Esophagus squamous epithelium (tissue), 5 donors: ENCODE results near the gene TRMT2A. TPM values are rescaled to one million over a fixed set of nuclear protein-coding genes. Genes with fewer than 3 reads are reported as not detected.

Source experiments
- DNase-seq: peaks from one replicate; lab custom pipeline; 2025; lab: John Stamatoyannopoulos, UW
- H3K27ac ChIP-seq, 4 donors: fragments of 200-600 bp; sonication (generic); one replicate each; pipeline ENCODE4 v1.5.1; 2016 to 2019; ENCODE audit warnings: mild to moderate bottlenecking in 1 of 4
- H3K27me3 ChIP-seq, 4 donors: fragments of 200-600 bp; sonication (generic); 1 replicate in 3 of 4; 2 replicates in 1 of 4; pipeline versions ENCODE4 v1.5.1 to v1.6.0; 2017 to 2021; ENCODE audit warnings: antibody characterized with exemption in 1 of 4
- H3K36me3 ChIP-seq, 3 donors: fragments of 200-600 bp; sonication (generic); one replicate each; pipeline ENCODE4 v1.5.1; 2016 to 2019
- H3K4me1 ChIP-seq, 3 donors: fragments of 200-600 bp; sonication (generic); one replicate each; pipeline ENCODE4 v1.5.1; 2017 to 2019
- H3K4me3 ChIP-seq, 4 donors: fragments of 200-600 bp; sonication (generic); 1 replicate in 3 of 4; 2 replicates in 1 of 4; pipeline ENCODE4 v1.5.1; 2016 to 2019; ENCODE audit warnings: mild to moderate bottlenecking in 2 of 4, moderate library complexity in 1 of 4
- H3K9me3 ChIP-seq, 3 donors: fragments of 200-600 bp; sonication (generic); one replicate each; pipeline ENCODE4 v1.5.1; 2016 to 2019
- CTCF ChIP-seq, 6 experiments: fragments of 450-650 bp in 4 of 6; fragments of 200-600 bp in 2 of 6; sonication (generic) in 2 of 6; IDR thresholded peaks; one replicate each; pipeline ENCODE4 v1.5.1; 2016 to 2019; ENCODE audit warnings: antibody characterized with exemption in 6 of 6, mild to moderate bottlenecking in 4 of 6, moderate library complexity in 4 of 6
- POLR2A ChIP-seq, 4 donors: fragments of 450-650 bp; IDR thresholded peaks; one replicate each; pipeline ENCODE4 v1.6.1; 2017; ENCODE audit warnings: antibody characterized with exemption in 4 of 4, mild to moderate bottlenecking in 4 of 4, moderate library complexity in 3 of 4
- WGBS, 2 donors: methylation state at CpG; one replicate each; pipeline ENCODE4 v1.1.5; 2018; 5-methylcytosine and 5-hydroxymethylcytosine counted together
- intact Hi-C: fragments of 100-400 bp; cut with DNase I; formaldehyde crosslinking; loops from one replicate; pipeline ENCODE4 v1.15.0; 2022
- total RNA-seq, 4 donors: library from RNA; depleted of rRNA; stranded (reverse); fragments of >200 nt; gene quantifications; one replicate each; pipeline ENCODE4 v1.1.0, GENCODE V29; 2016
- donor health status: DM: yes; HTN: yes; CAD: no.

Gene TRMT2A
- total RNA-seq, 4 donors from 2014 or later, result 30.9 to 58.6 (median 41.3) TPM

- DNase-seq, result no peak
- H3K4me3 ChIP-seq, result no peak overlapping the region
- intact Hi-C loops, result no loop called here
- peaks cover 0 to 15% (median 0%) of the 10 kb centered on the region in 3 donors for H3K36me3 ChIP-seq
- H3K9me3 ChIP-seq, result no peaks in the 10 kb centered on the region
- TF ChIP-seq POLR2A (IDR thresholded peaks at IDR 0.05) (no peak), CTCF (IDR thresholded peaks at IDR 0.05) (no peak)
- 47 to 80% methylated on average over 3 to 5 of the region's 32 CpGs for WGBS, 2 donors
- no peaks in the 10 kb centered on the region for H3K4me1 ChIP-seq
- H3K27ac ChIP-seq, result no peak overlapping the region
- H3K27me3 ChIP-seq, result peaks cover 0 to 10% (median 0%) of the 10 kb centered on the region in 4 donors
Observed at GRCh38 chr22:20149257-20150250, 32.5 kb upstream of the TRMT2A start.

GRCh38 chr22:20148414-20148813 is 31.4 kb upstream of the TRMT2A start:
- intact Hi-C loops, result no loop called here
- TF ChIP-seq POLR2A (IDR thresholded peaks at IDR 0.05) (no peak), CTCF (IDR thresholded peaks at IDR 0.05) (no peak)
- Histone ChIP-seq H3K4me1 (peaks cover 0 to 2% (median 0%) of the 10 kb centered on the region in 3 donors), H3K4me3 (no peak overlapping the region), H3K27me3 (no peaks in the 10 kb centered on the region), H3K27ac (no peak overlapping the region), H3K36me3 (peaks cover 0 to 24% (median 0%) of the 10 kb centered on the region in 3 donors), H3K9me3 (no peaks in the 10 kb centered on the region)
- no peak for DNase-seq
- WGBS, 2 donors, result 100% methylated on average over 1 of the region's 18 CpGs; no CpG with 5 or more reads in 1 of the 2 donors

GRCh38 chr22:20147237-20147988 is 30.4 kb upstream of the TRMT2A start:
- Histone ChIP-seq H3K27ac (no peak overlapping the region), H3K36me3 (peaks cover 0 to 34% (median 0%) of the 10 kb centered on the region in 3 donors), H3K4me3 (no peak overlapping the region), H3K4me1 (peaks cover 0 to 8% (median 0%) of the 10 kb centered on the region in 3 donors), H3K27me3 (no peaks in the 10 kb centered on the region), H3K9me3 (no peaks in the 10 kb centered on the region)
- DNase-seq, result no peak
- TF ChIP-seq CTCF (IDR thresholded peaks at IDR 0.05), result no peak
- TF ChIP-seq POLR2A (IDR thresholded peaks at IDR 0.05), result no peak
- intact Hi-C loops, result no loop called here
- 73% methylated on average over 9 of the region's 14 CpGs; no CpG with 5 or more reads in 1 of the 2 donors for WGBS, 2 donors

GRCh38 chr22:20146777-20147176 is 29.8 kb upstream of the TRMT2A start:
- Histone ChIP-seq H3K36me3 (peaks cover 0 to 41% (median 0%) of the 10 kb centered on the region in 3 donors), H3K27ac (no peak overlapping the region), H3K27me3 (no peaks in the 10 kb centered on the region), H3K4me1 (peaks cover 0 to 8% (median 0%) of the 10 kb centered on the region in 3 donors), H3K9me3 (no peaks in the 10 kb centered on the region), H3K4me3 (no peak overlapping the region)
- no CpG with 5 or more reads among the region's 22 CpGs for WGBS, 2 donors
- intact Hi-C loops, result no loop called here
- TF ChIP-seq CTCF (IDR thresholded peaks at IDR 0.05) (no peak), POLR2A (IDR thresholded peaks at IDR 0.05) (no peak)
- DNase-seq, result no peak
